ENCODE measurements around the gene NIN.

The NIN gene

GRCh38 chr14:50775357-50775756, 55.6 kb downstream of the NIN start:
- DNase-seq (ENCODE audit: low read depth in 2 of 2), result peak; percentile 73 to 92
- H3K4me3 ChIP-seq (replicated peaks in 1 of 2; ENCODE audit: low read depth in 2 of 2, low read length in 2 of 2), result no peak overlapping the region
- no peak for TF ChIP-seq CTCF (IDR thresholded peaks at IDR 0.05; ENCODE audit: low read depth, low read length)

GRCh38 chr14:50774542-50775267, 56.3 kb downstream of the NIN start:
- no peak overlapping the region for H3K4me3 ChIP-seq (replicated peaks in 1 of 2; ENCODE audit: low read depth in 2 of 2, low read length in 2 of 2)
- DNase-seq (ENCODE audit: low read depth in 2 of 2), result no peak
- no peak for TF ChIP-seq CTCF (IDR thresholded peaks at IDR 0.05; ENCODE audit: low read depth, low read length)

- peak; percentile 91 for TF ChIP-seq CTCF (IDR thresholded peaks at IDR 0.05; ENCODE audit: low read depth, low read length)
- no peak overlapping the region for H3K4me3 ChIP-seq (replicated peaks in 1 of 2; ENCODE audit: low read depth in 2 of 2, low read length in 2 of 2)
- peak; percentile 41 to 56 for DNase-seq (ENCODE audit: low read depth in 2 of 2)
These were observed 57.1 kb downstream of the NIN start for GRCh38 chr14:50773632-50774541.

GRCh38 chr14:50772412-50772811, 58.5 kb downstream of the NIN start:
- peak; percentile 29 to 42 for DNase-seq (ENCODE audit: low read depth in 2 of 2)
- no peak for TF ChIP-seq CTCF (IDR thresholded peaks at IDR 0.05; ENCODE audit: low read depth, low read length)
- H3K4me3 ChIP-seq (replicated peaks in 1 of 2; ENCODE audit: low read depth in 2 of 2, low read length in 2 of 2), result no peak overlapping the region

- no peak for DNase-seq (ENCODE audit: low read depth in 2 of 2)
- no peak overlapping the region for H3K4me3 ChIP-seq (replicated peaks in 1 of 2; ENCODE audit: low read depth in 2 of 2, low read length in 2 of 2)
- no peak for TF ChIP-seq CTCF (IDR thresholded peaks at IDR 0.05; ENCODE audit: low read depth, low read length)
These were observed 60.4 kb downstream of the NIN start for GRCh38 chr14:50770586-50770985.

GRCh38 chr14:50769863-50770500, 61.0 kb downstream of the NIN start:
- no peak for TF ChIP-seq CTCF (IDR thresholded peaks at IDR 0.05; ENCODE audit: low read depth, low read length)
- H3K4me3 ChIP-seq (replicated peaks in 1 of 2; ENCODE audit: low read depth in 2 of 2, low read length in 2 of 2), result no peak overlapping the region
- no peak for DNase-seq (ENCODE audit: low read depth in 2 of 2)
